Measurements from ENCODE around the gene GNAZ.

GNAZ gene

GRCh38 chr22:23076896-23077572, 6.7 kb downstream of the GNAZ start:
- H3K36me3 Mint-ChIP-seq (ENCODE audit: low read depth): no peaks in the 10 kb centered on the region
- H3K27me3 Mint-ChIP-seq: peaks cover 14% of the 10 kb centered on the region
- H3K4me1 Mint-ChIP-seq (ENCODE audit: low read depth): peaks cover 9% of the 10 kb centered on the region
- no peak overlapping the region for H3K4me3 Mint-ChIP-seq
- no peaks in the 10 kb centered on the region for H3K9me3 Mint-ChIP-seq
- no peak overlapping the region for H3K27ac Mint-ChIP-seq

- Mint-ChIP-seq H3K27ac (no peak overlapping the region), H3K27me3 (peaks cover 9% of the 10 kb centered on the region), H3K4me3 (no peak overlapping the region), H3K4me1 (ENCODE audit: low read depth) (peaks cover 9% of the 10 kb centered on the region), H3K9me3 (no peaks in the 10 kb centered on the region), H3K36me3 (ENCODE audit: low read depth) (no peaks in the 10 kb centered on the region)
Observed at GRCh38 chr22:23077627-23078461, 7.5 kb downstream of the GNAZ start.

- Mint-ChIP-seq H3K27me3 (peaks cover 9% of the 10 kb centered on the region), H3K4me1 (ENCODE audit: low read depth) (peaks cover 9% of the 10 kb centered on the region), H3K9me3 (no peaks in the 10 kb centered on the region), H3K36me3 (ENCODE audit: low read depth) (no peaks in the 10 kb centered on the region), H3K4me3 (no peak overlapping the region), H3K27ac (no peak overlapping the region)
Observed at GRCh38 chr22:23078462-23078787, 8.1 kb downstream of the GNAZ start.

GRCh38 chr22:23079240-23079768, 9.0 kb downstream of the GNAZ start:
- Mint-ChIP-seq H3K4me1 (ENCODE audit: low read depth) (peaks cover 9% of the 10 kb centered on the region), H3K27ac (no peak overlapping the region), H3K4me3 (no peak overlapping the region), H3K27me3 (peaks cover 4% of the 10 kb centered on the region), H3K36me3 (ENCODE audit: low read depth) (no peaks in the 10 kb centered on the region), H3K9me3 (no peaks in the 10 kb centered on the region)

GRCh38 chr22:23079814-23080521, 9.6 kb downstream of the GNAZ start:
- no peaks in the 10 kb centered on the region for H3K9me3 Mint-ChIP-seq
- H3K4me3 Mint-ChIP-seq: no peak overlapping the region
- no peaks in the 10 kb centered on the region for H3K36me3 Mint-ChIP-seq (ENCODE audit: low read depth)
- H3K4me1 Mint-ChIP-seq (ENCODE audit: low read depth): peaks cover 9% of the 10 kb centered on the region
- H3K27me3 Mint-ChIP-seq: no peaks in the 10 kb centered on the region
- no peak overlapping the region for H3K27ac Mint-ChIP-seq

- no peaks in the 10 kb centered on the region for H3K27me3 Mint-ChIP-seq
Observed at GRCh38 chr22:23080613-23081290, 10.4 kb downstream of the GNAZ start.

GRCh38 chr22:23082534-23083314, 12.4 kb downstream of the GNAZ start:
- H3K36me3 Mint-ChIP-seq (ENCODE audit: low read depth): no peaks in the 10 kb centered on the region
- no peaks in the 10 kb centered on the region for H3K9me3 Mint-ChIP-seq
- H3K27me3 Mint-ChIP-seq: no peaks in the 10 kb centered on the region
- no peak overlapping the region for H3K27ac Mint-ChIP-seq
- no peak overlapping the region for H3K4me3 Mint-ChIP-seq
- peaks cover 9% of the 10 kb centered on the region for H3K4me1 Mint-ChIP-seq (ENCODE audit: low read depth)

More at GRCh38 chr22:23080613-23081290, 10.4 kb downstream of the GNAZ start:
- H3K9me3 Mint-ChIP-seq: no peaks in the 10 kb centered on the region
- H3K4me1 Mint-ChIP-seq (ENCODE audit: low read depth): peaks cover 9% of the 10 kb centered on the region
- H3K27ac Mint-ChIP-seq: peak overlapping the region; percentile 61
- H3K36me3 Mint-ChIP-seq (ENCODE audit: low read depth): no peaks in the 10 kb centered on the region
- no peak overlapping the region for H3K4me3 Mint-ChIP-seq

- H3K9me3 Mint-ChIP-seq: no peaks in the 10 kb centered on the region
- H3K36me3 Mint-ChIP-seq (ENCODE audit: low read depth): no peaks in the 10 kb centered on the region
Observed at GRCh38 chr22:23083315-23084021, 13.1 kb downstream of the GNAZ start.

GRCh38 chr22:23084453-23085350, 14.4 kb downstream of the GNAZ start:
- Mint-ChIP-seq H3K27me3 (no peaks in the 10 kb centered on the region), H3K4me1 (ENCODE audit: low read depth) (peaks cover 9% of the 10 kb centered on the region), H3K4me3 (no peak overlapping the region), H3K9me3 (no peaks in the 10 kb centered on the region), H3K36me3 (ENCODE audit: low read depth) (no peaks in the 10 kb centered on the region), H3K27ac (no peak overlapping the region)

More at GRCh38 chr22:23083315-23084021, 13.1 kb downstream of the GNAZ start:
- no peak overlapping the region for H3K4me3 Mint-ChIP-seq
- H3K27ac Mint-ChIP-seq: no peak overlapping the region
- no peaks in the 10 kb centered on the region for H3K27me3 Mint-ChIP-seq
- H3K4me1 Mint-ChIP-seq (ENCODE audit: low read depth): peaks cover 9% of the 10 kb centered on the region

- H3K4me1 Mint-ChIP-seq (ENCODE audit: low read depth): peaks cover 9% of the 10 kb centered on the region
- no peaks in the 10 kb centered on the region for H3K9me3 Mint-ChIP-seq
- H3K4me3 Mint-ChIP-seq: no peak overlapping the region
- H3K36me3 Mint-ChIP-seq (ENCODE audit: low read depth): no peaks in the 10 kb centered on the region
- H3K27me3 Mint-ChIP-seq: no peaks in the 10 kb centered on the region
- no peak overlapping the region for H3K27ac Mint-ChIP-seq
Observed at GRCh38 chr22:23085351-23085671, 15.0 kb downstream of the GNAZ start.

GRCh38 chr22:23085785-23086184, 15.5 kb downstream of the GNAZ start:
- H3K36me3 Mint-ChIP-seq (ENCODE audit: low read depth): no peaks in the 10 kb centered on the region
- H3K27me3 Mint-ChIP-seq: no peaks in the 10 kb centered on the region
- no peak overlapping the region for H3K27ac Mint-ChIP-seq
- H3K4me1 Mint-ChIP-seq (ENCODE audit: low read depth): peaks cover 6% of the 10 kb centered on the region
- H3K9me3 Mint-ChIP-seq: no peaks in the 10 kb centered on the region
- H3K4me3 Mint-ChIP-seq: no peak overlapping the region

GRCh38 chr22:23086263-23086662, 15.9 kb downstream of the GNAZ start:
- Mint-ChIP-seq H3K27me3 (no peaks in the 10 kb centered on the region), H3K36me3 (ENCODE audit: low read depth) (no peaks in the 10 kb centered on the region), H3K4me3 (no peak overlapping the region), H3K27ac (no peak overlapping the region), H3K4me1 (ENCODE audit: low read depth) (peaks cover under 1% of the 10 kb centered on the region), H3K9me3 (no peaks in the 10 kb centered on the region)

GRCh38 chr22:23086787-23087186, 16.5 kb downstream of the GNAZ start:
- Mint-ChIP-seq H3K4me3 (no peak overlapping the region), H3K9me3 (no peaks in the 10 kb centered on the region), H3K4me1 (ENCODE audit: low read depth) (no peaks in the 10 kb centered on the region), H3K27ac (no peak overlapping the region), H3K27me3 (no peaks in the 10 kb centered on the region), H3K36me3 (ENCODE audit: low read depth) (no peaks in the 10 kb centered on the region)

Data from stimulated activated naive CD8-positive, alpha-beta T cell treated with anti-CD3 and anti-CD28 coated beads, Interleukin-15, Interleukin-2, amounts not matched to agents 100 ng/mL and 50 ng/mL, for 24 hours (primary cell).